Measurements from ENCODE around the gene MBTPS1.

Gene MBTPS1

GRCh38 chr16:84038469-84038868, 78.3 kb downstream of the MBTPS1 start:
- in situ Hi-C loops (cut with HindIII; ENCODE audit: low sequenced_read_pairs) = no loop called here
- H3K4me3 ChIP-seq (ENCODE audit: low read depth, low read length) = no peak overlapping the region
- TF ChIP-seq CTCF (IDR thresholded peaks at IDR 0.05; ENCODE audit: low read depth, low read length) = no peak
- DNase-seq (ENCODE audit: low read depth, low spot score) = no peak

- no peak for TF ChIP-seq CTCF (IDR thresholded peaks at IDR 0.05; ENCODE audit: low read depth, low read length)
- no peak overlapping the region for H3K4me3 ChIP-seq (ENCODE audit: low read depth, low read length)
- DNase-seq (ENCODE audit: low read depth, low spot score) = no peak
- in situ Hi-C loops (cut with HindIII; ENCODE audit: low sequenced_read_pairs) = no loop called here
These were observed 79.7 kb downstream of the MBTPS1 start for GRCh38 chr16:84036982-84037425.

- DNase-seq (ENCODE audit: low read depth, low spot score) = no peak
- no peak overlapping the region for H3K4me3 ChIP-seq (ENCODE audit: low read depth, low read length)
- in situ Hi-C loops (cut with HindIII; ENCODE audit: low sequenced_read_pairs) = no loop called here
- no peak for TF ChIP-seq CTCF (IDR thresholded peaks at IDR 0.05; ENCODE audit: low read depth, low read length)
These were observed 80.6 kb downstream of the MBTPS1 start for GRCh38 chr16:84036131-84036530.

- no peak overlapping the region for H3K4me3 ChIP-seq (ENCODE audit: low read depth, low read length)
- in situ Hi-C loops (cut with HindIII; ENCODE audit: low sequenced_read_pairs) = no loop called here
- no peak for DNase-seq (ENCODE audit: low read depth, low spot score)
- TF ChIP-seq CTCF (IDR thresholded peaks at IDR 0.05; ENCODE audit: low read depth, low read length) = no peak
These were observed 82.2 kb downstream of the MBTPS1 start for GRCh38 chr16:84034516-84034915.

- no peak for TF ChIP-seq CTCF (IDR thresholded peaks at IDR 0.05; ENCODE audit: low read depth, low read length)
- DNase-seq (ENCODE audit: low read depth, low spot score) = no peak
- H3K4me3 ChIP-seq (ENCODE audit: low read depth, low read length) = no peak overlapping the region
- in situ Hi-C loops (cut with HindIII; ENCODE audit: low sequenced_read_pairs) = no loop called here
These were observed 83.2 kb downstream of the MBTPS1 start for GRCh38 chr16:84033251-84034195.

- no peak for TF ChIP-seq CTCF (IDR thresholded peaks at IDR 0.05; ENCODE audit: low read depth, low read length)
- in situ Hi-C loops (cut with HindIII; ENCODE audit: low sequenced_read_pairs) = no loop called here
- DNase-seq (ENCODE audit: low read depth, low spot score) = no peak
- no peak overlapping the region for H3K4me3 ChIP-seq (ENCODE audit: low read depth, low read length)
These were observed 84.1 kb downstream of the MBTPS1 start for GRCh38 chr16:84032458-84033178.

All from astrocyte of the spinal cord (primary cell).